Caco-2 (cell line): ENCODE results near the gene NRM. TPM values are rescaled to one million over a fixed set of nuclear protein-coding genes. Genes with fewer than 3 reads are reported as not detected.

ENCODE experiments used
- BruUV-seq: library from RNA; stranded (reverse); fragments of 400-500 nt; replicated peaks from 2 replicates; lab custom pipeline; 2021; lab: Mats Ljungman, UMichigan
- CTCF ChIA-PET: fragments of 300-600 bp; sonication (Branson Sonifier 250); formaldehyde crosslinking; loops from one replicate; lab custom pipeline; 2022; ENCODE audit warnings: antibody characterized with exemption; lab: Charles Lee
- POLR2A ChIA-PET: fragments of 300-600 bp; sonication (Branson Sonifier 250); formaldehyde crosslinking; loops from one replicate; lab custom pipeline; 2022; ENCODE audit warnings: antibody characterized with exemption; lab: Charles Lee
- DNase-seq, 2 experiments: peaks; one replicate each; pipeline versions ENCODE4 v3.0.0 to v3.0.0-alpha.2; 2020 to 2022
- H3K27me3 ChIP-seq: replicated peaks from 2 replicates; pipeline ENCODE4 v1.6.0; 2011; ENCODE audit warnings: low read length; ENCODE audit not compliant: control insufficient read depth, insufficient read depth
- H3K36me3 ChIP-seq: 2 replicates; pipeline ENCODE4 v1.5.1; 2011; ENCODE audit warnings: low read length; ENCODE audit not compliant: control insufficient read depth, insufficient read depth
- H3K4me1 ChIP-seq: fragments of 250-450 bp; sonication (Bioruptor Pico); 2 replicates; pipeline ENCODE4 v1.5.1; 2020; ENCODE audit warnings: mild to moderate bottlenecking
- H3K4me3 ChIP-seq: 2 replicates; pipeline ENCODE4 v1.5.1; 2011; ENCODE audit warnings: low read depth, mild to moderate bottlenecking, control low read depth, low read length
- H3K9me3 ChIP-seq: fragments of 250-450 bp; sonication (Bioruptor Pico); 2 replicates; pipeline ENCODE4 v1.5.1; 2020; ENCODE audit warnings: mild to moderate bottlenecking, moderate library complexity
- H3K27ac Mint-ChIP-seq: one replicate; pipeline ENCODE4 v1.8.0; 2022; ENCODE audit warnings: mixed read lengths; ENCODE audit not compliant: unreplicated experiment
- H3K27me3 Mint-ChIP-seq: one replicate; pipeline ENCODE4 v1.8.0; 2022; ENCODE audit warnings: mixed read lengths; ENCODE audit not compliant: insufficient read depth, unreplicated experiment
- H3K36me3 Mint-ChIP-seq: one replicate; pipeline ENCODE4 v1.8.0; 2022; ENCODE audit warnings: mild to moderate bottlenecking, mixed read lengths; ENCODE audit not compliant: insufficient read depth, unreplicated experiment
- H3K4me1 Mint-ChIP-seq: one replicate; pipeline ENCODE4 v1.8.0; 2022; ENCODE audit warnings: low read depth, mixed read lengths; ENCODE audit not compliant: unreplicated experiment
- H3K4me3 Mint-ChIP-seq: one replicate; pipeline ENCODE4 v1.8.0; 2022; ENCODE audit warnings: mild to moderate bottlenecking, moderate library complexity, mixed read lengths; ENCODE audit not compliant: unreplicated experiment
- H3K9me3 Mint-ChIP-seq: one replicate; pipeline ENCODE4 v1.8.0; 2022; ENCODE audit warnings: mixed read lengths; ENCODE audit not compliant: unreplicated experiment
- intact Hi-C: fragments of 100-400 bp; cut with micrococcal nuclease; formaldehyde crosslinking; loops from one replicate; pipeline ENCODE4 v1.10.0; 2022; ENCODE audit not compliant: unreplicated experiment
- total RNA-seq: library from RNA; stranded (reverse); gene quantifications from 2 replicates; pipeline ENCODE4 v1.2.3, GENCODE V29; 2022
- TF ChIP-seq, protein P1 (sequence below), 2 experiments: fragments of 200-600 bp in 1 of 2; IDR thresholded peaks; 1 replicate in 1 of 2; 2 replicates in 1 of 2; pipeline versions ENCODE4 v1.5.1 to v1.8.0; 2011 to 2022; ENCODE audit warnings: antibody characterized with exemption in 1 of 2, control low read depth in 1 of 2, inconsistent platforms in 1 of 2, low read depth in 1 of 2, low read length in 1 of 2, mild to moderate bottlenecking in 1 of 2, moderate library complexity in 1 of 2; ENCODE audit not compliant: insufficient read depth in 1 of 2, severe bottlenecking in 1 of 2, unreplicated experiment in 1 of 2

Gene NRM
- total RNA-seq, 1 experiment from 2014 or later = 31.7 TPM

DNA sequence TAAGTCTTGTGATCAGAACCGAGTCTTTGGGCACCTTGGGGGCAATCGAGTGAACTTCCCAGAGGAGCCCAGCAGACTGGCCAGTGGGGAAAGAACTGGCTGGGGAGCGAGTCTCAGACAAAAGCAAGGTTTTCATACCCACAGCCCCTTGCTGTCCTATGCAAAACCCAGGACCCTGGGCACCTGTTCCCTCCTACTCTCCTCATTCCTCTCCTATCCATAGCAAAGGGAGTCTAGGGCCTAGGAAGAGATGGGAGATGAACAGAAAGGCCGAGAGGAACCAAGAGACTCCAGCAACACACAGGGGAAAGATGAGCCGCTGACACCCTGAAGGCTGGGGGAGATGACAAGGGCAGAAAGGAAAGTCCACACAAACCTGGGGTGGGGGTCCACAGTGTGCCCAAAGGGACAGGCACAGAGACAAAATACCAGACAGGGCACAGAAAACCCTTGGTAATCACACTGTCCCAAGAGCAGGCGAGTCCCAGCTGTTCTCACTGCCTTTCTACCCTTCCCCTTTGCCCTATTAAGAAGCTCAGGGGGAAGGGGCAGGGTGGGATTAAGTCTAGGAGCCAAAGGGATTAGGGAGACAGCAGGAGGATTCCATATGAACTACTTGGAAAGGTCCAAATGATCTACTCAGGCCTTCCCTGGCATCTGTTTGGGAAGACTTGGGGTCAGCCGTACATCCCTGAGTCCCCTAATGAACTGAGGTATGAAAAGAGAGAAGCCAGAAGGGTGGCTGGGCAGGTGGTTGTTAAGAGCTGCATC is 10.8 kb downstream of the NRM start:
- intact Hi-C loops = loop anchor here (1.0 kb wide), 2 partner anchors 37 to 42 kb away; partner anchors contain the start of gene MDC1
- TF ChIP-seq, protein P1, sequence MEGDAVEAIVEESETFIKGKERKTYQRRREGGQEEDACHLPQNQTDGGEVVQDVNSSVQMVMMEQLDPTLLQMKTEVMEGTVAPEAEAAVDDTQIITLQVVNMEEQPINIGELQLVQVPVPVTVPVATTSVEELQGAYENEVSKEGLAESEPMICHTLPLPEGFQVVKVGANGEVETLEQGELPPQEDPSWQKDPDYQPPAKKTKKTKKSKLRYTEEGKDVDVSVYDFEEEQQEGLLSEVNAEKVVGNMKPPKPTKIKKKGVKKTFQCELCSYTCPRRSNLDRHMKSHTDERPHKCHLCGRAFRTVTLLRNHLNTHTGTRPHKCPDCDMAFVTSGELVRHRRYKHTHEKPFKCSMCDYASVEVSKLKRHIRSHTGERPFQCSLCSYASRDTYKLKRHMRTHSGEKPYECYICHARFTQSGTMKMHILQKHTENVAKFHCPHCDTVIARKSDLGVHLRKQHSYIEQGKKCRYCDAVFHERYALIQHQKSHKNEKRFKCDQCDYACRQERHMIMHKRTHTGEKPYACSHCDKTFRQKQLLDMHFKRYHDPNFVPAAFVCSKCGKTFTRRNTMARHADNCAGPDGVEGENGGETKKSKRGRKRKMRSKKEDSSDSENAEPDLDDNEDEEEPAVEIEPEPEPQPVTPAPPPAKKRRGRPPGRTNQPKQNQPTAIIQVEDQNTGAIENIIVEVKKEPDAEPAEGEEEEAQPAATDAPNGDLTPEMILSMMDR (IDR thresholded peaks at IDR 0.05; ENCODE audit: insufficient read depth in 1 of 2, low read depth in 1 of 2, low read length in 1 of 2, severe bottlenecking in 1 of 2, unreplicated experiment in 1 of 2) = no peak
- Histone ChIP-seq H3K36me3 (no peaks in the 10 kb centered on the region), H3K27me3 (no peaks in the 10 kb centered on the region), H3K4me1 (0 out of 2 replicates have a peak, but pooled peaks cover 4% of the 10 kb centered on the region), H3K9me3 (no peaks in the 10 kb centered on the region), H3K4me3 (no peak overlapping the region)
- Mint-ChIP-seq H3K27me3 (no peaks in the 10 kb centered on the region), H3K9me3 (no peaks in the 10 kb centered on the region), H3K4me3 (no peak overlapping the region), H3K36me3 (peaks cover 14% of the 10 kb centered on the region), H3K27ac (no peak overlapping the region), H3K4me1 (peaks cover 6% of the 10 kb centered on the region)
- DNase-seq = no peak
- no TSS peak for BruUV-seq
- POLR2A ChIA-PET = interaction anchor here (0.6 to 1.2 kb wide), 2 partner anchors 16 to 37 kb away, joined by 3 read pairs; partner anchors contain the start of gene MDC1
- CTCF ChIA-PET = interaction anchor here (0.8 to 2.0 kb wide), 5 partner anchors 8 to 407 kb away, joined by 4 to 28 read pairs (median 17); partner anchors contain the start of gene MDC1

- no TSS peak for BruUV-seq
- TF ChIP-seq, protein P1 (IDR thresholded peaks at IDR 0.05; ENCODE audit: insufficient read depth in 1 of 2, low read depth in 1 of 2, low read length in 1 of 2, severe bottlenecking in 1 of 2, unreplicated experiment in 1 of 2) = peak; percentile 81 to 95
- H3K4me1 Mint-ChIP-seq = peaks cover 4% of the 10 kb centered on the region
- H3K27me3 Mint-ChIP-seq = no peaks in the 10 kb centered on the region
- Histone ChIP-seq H3K36me3 (no peaks in the 10 kb centered on the region), H3K4me3 (no peak overlapping the region), H3K27me3 (no peaks in the 10 kb centered on the region), H3K4me1 (0 out of 2 replicates have a peak, but pooled peaks cover 4% of the 10 kb centered on the region), H3K9me3 (no peaks in the 10 kb centered on the region)
- H3K27ac Mint-ChIP-seq = no peak overlapping the region
- no peaks in the 10 kb centered on the region for H3K9me3 Mint-ChIP-seq
- CTCF ChIA-PET = interaction anchor here (0.5 to 2.0 kb wide), 13 partner anchors 9 to 408 kb away, joined by 3 to 28 read pairs (median 4); partner anchors contain the start of genes MDC1 and NRM
- POLR2A ChIA-PET = interaction anchor here (0.5 to 1.2 kb wide), 3 partner anchors 38 to 64 kb away, joined by 3 to 5 read pairs (median 4); partner anchors contain the start of gene MDC1
- peak; percentile 68 to 86 for DNase-seq
- no peak overlapping the region for H3K4me3 Mint-ChIP-seq
- intact Hi-C loops = loop anchor here (1.0 kb wide), 2 partner anchors 38 to 43 kb away; partner anchors contain the start of gene MDC1
- peaks cover 14% of the 10 kb centered on the region for H3K36me3 Mint-ChIP-seq
Measured at GRCh38 chr6:30678964-30679726, 11.6 kb downstream of the NRM start.
